NCI-H2081 (cell line): Measurements from ENCODE around the gene KLF9.

Source experiments
- DNase-seq, 2 experiments: peaks; one replicate each; lab custom pipeline; 2025; lab: John Stamatoyannopoulos, UW

KLF9 gene

GRCh38 chr9:70413799-70414775, at the start of gene KLF9:
Gene KLF9 (minus strand): TSS chr9:70414657. CDS start chr9:70413363, 1,294 bp downstream.
- peak; percentile 88 to 91 for DNase-seq

GRCh38 chr9:70463877-70464276, 49.4 kb upstream of the KLF9 start:
- no peak for DNase-seq

- DNase-seq = no peak
Measured at GRCh38 chr9:70462300-70462699, 47.8 kb upstream of the KLF9 start.

- no peak for DNase-seq
Measured at GRCh38 chr9:70457235-70457634, 42.8 kb upstream of the KLF9 start.

GRCh38 chr9:70455993-70456704, 41.7 kb upstream of the KLF9 start:
- no peak for DNase-seq

GRCh38 chr9:70452365-70452764, 37.9 kb upstream of the KLF9 start:
- no peak for DNase-seq

GRCh38 chr9:70451765-70452164, 37.3 kb upstream of the KLF9 start:
- no peak for DNase-seq

GRCh38 chr9:70450738-70451137, 36.3 kb upstream of the KLF9 start:
- no peak for DNase-seq

- DNase-seq = no peak
Measured at GRCh38 chr9:70449461-70449860, 35.0 kb upstream of the KLF9 start.

GRCh38 chr9:70448919-70449318, 34.5 kb upstream of the KLF9 start:
- DNase-seq = no peak

- no peak for DNase-seq
Measured at GRCh38 chr9:70444904-70445303, 30.4 kb upstream of the KLF9 start.

GRCh38 chr9:70442328-70442848, 27.9 kb upstream of the KLF9 start:
- no peak for DNase-seq

GRCh38 chr9:70441622-70442021, 27.2 kb upstream of the KLF9 start:
- no peak for DNase-seq

GRCh38 chr9:70439991-70440706, 25.7 kb upstream of the KLF9 start:
- DNase-seq = no peak

- no peak for DNase-seq
Measured at GRCh38 chr9:70438341-70438928, 24.0 kb upstream of the KLF9 start.

GRCh38 chr9:70435948-70436347, 21.5 kb upstream of the KLF9 start:
- no peak for DNase-seq

- DNase-seq = no peak
Measured at GRCh38 chr9:70429899-70430298, 15.4 kb upstream of the KLF9 start.

GRCh38 chr9:70428781-70429180, 14.3 kb upstream of the KLF9 start:
- no peak for DNase-seq

- no peak for DNase-seq
Measured at GRCh38 chr9:70427161-70427945, 12.9 kb upstream of the KLF9 start.

- no peak for DNase-seq
Measured at GRCh38 chr9:70425192-70425591, 10.7 kb upstream of the KLF9 start.
